ENCODE data around the gene SNX11. TPM values are rescaled to one million over a fixed set of nuclear protein-coding genes. Genes with fewer than 3 reads are reported as not detected.

Gene SNX11
- polyA plus RNA-seq, 1 donor from 2014 or later = 29.0 TPM

DNA sequence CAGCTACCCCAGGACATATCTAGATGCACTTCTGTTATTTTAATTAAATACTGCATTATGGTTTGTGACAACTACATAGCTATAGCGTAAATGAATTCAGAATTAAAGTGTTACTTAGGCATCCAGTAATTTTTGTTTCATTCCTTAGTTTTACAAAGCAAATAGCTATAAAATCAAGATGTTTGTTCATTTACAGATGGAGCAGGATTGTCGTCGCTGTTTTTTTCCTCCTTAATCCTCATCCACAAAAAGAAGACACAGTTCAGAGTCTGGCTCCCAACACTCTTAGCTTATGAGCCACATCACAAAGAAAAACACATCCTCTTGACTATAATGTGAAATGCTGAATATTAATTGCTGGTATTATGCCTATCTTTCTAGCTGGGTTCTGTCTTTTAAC is 43.7 kb downstream of the SNX11 start:
- Histone ChIP-seq H3K36me3 (ENCODE audit: insufficient read depth, low read length) (no peaks in the 10 kb centered on the region), H3K27me3 (ENCODE audit: insufficient read depth, low read depth, low read length) (no peaks in the 10 kb centered on the region), H2AFZ (ENCODE audit: low read depth, low read length) (no peak overlapping the region), H4K20me1 (ENCODE audit: insufficient read depth) (no peaks in the 10 kb centered on the region), H3F3A (ENCODE audit: insufficient read depth, low read length, poor library complexity, severe bottlenecking) (no peaks in the 10 kb centered on the region), H3K9ac (ENCODE audit: low read length) (no peak overlapping the region), H3K4me3 (ENCODE audit: low read length) (no peak overlapping the region), H3K4me2 (ENCODE audit: low read length) (no peak overlapping the region), H3K9me3 (ENCODE audit: low read length) (no peaks in the 10 kb centered on the region), H3K27ac (ENCODE audit: low read length) (no peak overlapping the region), H3K79me2 (replicated peaks; ENCODE audit: insufficient read depth, low read length) (no peaks in the 10 kb centered on the region), H3K9me2 (ENCODE audit: insufficient read depth, low read length) (no peaks in the 10 kb centered on the region)
- TF ChIP-seq EP300 (conservative IDR thresholded peaks at IDR 0.05; ENCODE audit: poor library complexity, severe bottlenecking) (no peak), MXI1 (conservative IDR thresholded peaks at IDR 0.05; ENCODE audit: poor library complexity, severe bottlenecking) (no peak), POLR2AphosphoS5 (IDR thresholded peaks at IDR 0.05) (no peak), SMC3 (conservative IDR thresholded peaks at IDR 0.05; ENCODE audit: poor library complexity) (no peak), EZH2 (IDR thresholded peaks at IDR 0.05; ENCODE audit: borderline replicate concordance, insufficient read depth, low read length, poor library complexity, severe bottlenecking) (no peak), RAD21 (conservative IDR thresholded peaks at IDR 0.05) (no peak), TAF1 (IDR thresholded peaks at IDR 0.05; ENCODE audit: low read depth) (no peak)
- TF ChIP-seq, protein P1, sequence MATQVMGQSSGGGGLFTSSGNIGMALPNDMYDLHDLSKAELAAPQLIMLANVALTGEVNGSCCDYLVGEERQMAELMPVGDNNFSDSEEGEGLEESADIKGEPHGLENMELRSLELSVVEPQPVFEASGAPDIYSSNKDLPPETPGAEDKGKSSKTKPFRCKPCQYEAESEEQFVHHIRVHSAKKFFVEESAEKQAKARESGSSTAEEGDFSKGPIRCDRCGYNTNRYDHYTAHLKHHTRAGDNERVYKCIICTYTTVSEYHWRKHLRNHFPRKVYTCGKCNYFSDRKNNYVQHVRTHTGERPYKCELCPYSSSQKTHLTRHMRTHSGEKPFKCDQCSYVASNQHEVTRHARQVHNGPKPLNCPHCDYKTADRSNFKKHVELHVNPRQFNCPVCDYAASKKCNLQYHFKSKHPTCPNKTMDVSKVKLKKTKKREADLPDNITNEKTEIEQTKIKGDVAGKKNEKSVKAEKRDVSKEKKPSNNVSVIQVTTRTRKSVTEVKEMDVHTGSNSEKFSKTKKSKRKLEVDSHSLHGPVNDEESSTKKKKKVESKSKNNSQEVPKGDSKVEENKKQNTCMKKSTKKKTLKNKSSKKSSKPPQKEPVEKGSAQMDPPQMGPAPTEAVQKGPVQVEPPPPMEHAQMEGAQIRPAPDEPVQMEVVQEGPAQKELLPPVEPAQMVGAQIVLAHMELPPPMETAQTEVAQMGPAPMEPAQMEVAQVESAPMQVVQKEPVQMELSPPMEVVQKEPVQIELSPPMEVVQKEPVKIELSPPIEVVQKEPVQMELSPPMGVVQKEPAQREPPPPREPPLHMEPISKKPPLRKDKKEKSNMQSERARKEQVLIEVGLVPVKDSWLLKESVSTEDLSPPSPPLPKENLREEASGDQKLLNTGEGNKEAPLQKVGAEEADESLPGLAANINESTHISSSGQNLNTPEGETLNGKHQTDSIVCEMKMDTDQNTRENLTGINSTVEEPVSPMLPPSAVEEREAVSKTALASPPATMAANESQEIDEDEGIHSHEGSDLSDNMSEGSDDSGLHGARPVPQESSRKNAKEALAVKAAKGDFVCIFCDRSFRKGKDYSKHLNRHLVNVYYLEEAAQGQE (IDR thresholded peaks at IDR 0.05; ENCODE audit: borderline replicate concordance) = no peak
- TF ChIP-seq, protein P2, sequence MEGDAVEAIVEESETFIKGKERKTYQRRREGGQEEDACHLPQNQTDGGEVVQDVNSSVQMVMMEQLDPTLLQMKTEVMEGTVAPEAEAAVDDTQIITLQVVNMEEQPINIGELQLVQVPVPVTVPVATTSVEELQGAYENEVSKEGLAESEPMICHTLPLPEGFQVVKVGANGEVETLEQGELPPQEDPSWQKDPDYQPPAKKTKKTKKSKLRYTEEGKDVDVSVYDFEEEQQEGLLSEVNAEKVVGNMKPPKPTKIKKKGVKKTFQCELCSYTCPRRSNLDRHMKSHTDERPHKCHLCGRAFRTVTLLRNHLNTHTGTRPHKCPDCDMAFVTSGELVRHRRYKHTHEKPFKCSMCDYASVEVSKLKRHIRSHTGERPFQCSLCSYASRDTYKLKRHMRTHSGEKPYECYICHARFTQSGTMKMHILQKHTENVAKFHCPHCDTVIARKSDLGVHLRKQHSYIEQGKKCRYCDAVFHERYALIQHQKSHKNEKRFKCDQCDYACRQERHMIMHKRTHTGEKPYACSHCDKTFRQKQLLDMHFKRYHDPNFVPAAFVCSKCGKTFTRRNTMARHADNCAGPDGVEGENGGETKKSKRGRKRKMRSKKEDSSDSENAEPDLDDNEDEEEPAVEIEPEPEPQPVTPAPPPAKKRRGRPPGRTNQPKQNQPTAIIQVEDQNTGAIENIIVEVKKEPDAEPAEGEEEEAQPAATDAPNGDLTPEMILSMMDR (IDR thresholded peaks at IDR 0.05; ENCODE audit: poor library complexity, severe bottlenecking) = no peak

DNA sequence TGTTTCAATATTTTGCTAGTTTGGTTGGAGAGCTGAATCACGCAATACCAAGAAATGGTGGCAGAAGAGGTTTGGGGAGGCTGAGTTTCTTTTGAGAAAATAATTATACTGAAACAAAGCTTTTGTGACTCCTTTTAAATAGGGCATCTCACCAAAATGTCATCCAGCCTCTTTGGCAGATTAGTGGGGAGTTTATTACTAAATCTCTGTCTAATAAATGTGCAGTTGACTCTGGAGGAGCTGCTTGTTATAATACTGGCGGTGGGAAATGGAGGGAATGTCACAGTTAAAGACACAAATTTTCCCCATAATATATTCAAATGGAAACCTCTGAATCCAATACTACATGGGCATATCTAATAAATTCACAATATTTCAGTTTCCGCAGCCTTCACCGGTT is 44.7 kb downstream of the SNX11 start:
- Histone ChIP-seq H2AFZ (ENCODE audit: low read depth, low read length) (no peak overlapping the region), H3K9ac (ENCODE audit: low read length) (no peak overlapping the region), H3K4me2 (ENCODE audit: low read length) (no peak overlapping the region), H3F3A (ENCODE audit: insufficient read depth, low read length, poor library complexity, severe bottlenecking) (no peaks in the 10 kb centered on the region), H3K9me3 (ENCODE audit: low read length) (no peaks in the 10 kb centered on the region), H3K79me2 (replicated peaks; ENCODE audit: insufficient read depth, low read length) (no peaks in the 10 kb centered on the region), H3K4me3 (ENCODE audit: low read length) (no peak overlapping the region), H3K27me3 (ENCODE audit: insufficient read depth, low read depth, low read length) (no peaks in the 10 kb centered on the region), H4K20me1 (ENCODE audit: insufficient read depth) (no peaks in the 10 kb centered on the region), H3K9me2 (ENCODE audit: insufficient read depth, low read length) (no peaks in the 10 kb centered on the region), H3K36me3 (ENCODE audit: insufficient read depth, low read length) (no peaks in the 10 kb centered on the region), H3K27ac (ENCODE audit: low read length) (no peak overlapping the region)
- TF ChIP-seq SMC3 (conservative IDR thresholded peaks at IDR 0.05; ENCODE audit: poor library complexity) = no peak
- TF ChIP-seq TAF1 (IDR thresholded peaks at IDR 0.05; ENCODE audit: low read depth) = no peak
- TF ChIP-seq, protein P2 (IDR thresholded peaks at IDR 0.05; ENCODE audit: poor library complexity, severe bottlenecking) = no peak
- TF ChIP-seq POLR2AphosphoS5 (IDR thresholded peaks at IDR 0.05) = no peak
- no peak for TF ChIP-seq RAD21 (conservative IDR thresholded peaks at IDR 0.05)
- no peak for TF ChIP-seq EZH2 (IDR thresholded peaks at IDR 0.05; ENCODE audit: borderline replicate concordance, insufficient read depth, low read length, poor library complexity, severe bottlenecking)
- TF ChIP-seq, protein P1 (IDR thresholded peaks at IDR 0.05; ENCODE audit: borderline replicate concordance) = no peak
- TF ChIP-seq EP300 (conservative IDR thresholded peaks at IDR 0.05; ENCODE audit: poor library complexity, severe bottlenecking) = no peak
- TF ChIP-seq MXI1 (conservative IDR thresholded peaks at IDR 0.05; ENCODE audit: poor library complexity, severe bottlenecking) = no peak

Measured in neural cell (in vitro differentiated cells).